Hematopoietic multipotent progenitor cell (in vitro differentiated cells): Measurements from ENCODE around the gene NETO1. TPM values are rescaled to one million over a fixed set of nuclear protein-coding genes. Genes with fewer than 3 reads are reported as not detected.

Source experiments
- DNase-seq, 3 donors: peaks; one replicate each; pipeline ENCODE4 v3.0.0-alpha.2; 2011 to 2015; ENCODE audit warnings: low read depth in 2 of 3, low spot score in 2 of 3
- total RNA-seq: library from RNA; depleted of rRNA; stranded (reverse); fragments of >200 nt; gene quantifications from one replicate; pipeline ENCODE4 v1.2.3, GENCODE V29; 2012

The NETO1 gene
- total RNA-seq, 1 donor, result not detected

DNA sequence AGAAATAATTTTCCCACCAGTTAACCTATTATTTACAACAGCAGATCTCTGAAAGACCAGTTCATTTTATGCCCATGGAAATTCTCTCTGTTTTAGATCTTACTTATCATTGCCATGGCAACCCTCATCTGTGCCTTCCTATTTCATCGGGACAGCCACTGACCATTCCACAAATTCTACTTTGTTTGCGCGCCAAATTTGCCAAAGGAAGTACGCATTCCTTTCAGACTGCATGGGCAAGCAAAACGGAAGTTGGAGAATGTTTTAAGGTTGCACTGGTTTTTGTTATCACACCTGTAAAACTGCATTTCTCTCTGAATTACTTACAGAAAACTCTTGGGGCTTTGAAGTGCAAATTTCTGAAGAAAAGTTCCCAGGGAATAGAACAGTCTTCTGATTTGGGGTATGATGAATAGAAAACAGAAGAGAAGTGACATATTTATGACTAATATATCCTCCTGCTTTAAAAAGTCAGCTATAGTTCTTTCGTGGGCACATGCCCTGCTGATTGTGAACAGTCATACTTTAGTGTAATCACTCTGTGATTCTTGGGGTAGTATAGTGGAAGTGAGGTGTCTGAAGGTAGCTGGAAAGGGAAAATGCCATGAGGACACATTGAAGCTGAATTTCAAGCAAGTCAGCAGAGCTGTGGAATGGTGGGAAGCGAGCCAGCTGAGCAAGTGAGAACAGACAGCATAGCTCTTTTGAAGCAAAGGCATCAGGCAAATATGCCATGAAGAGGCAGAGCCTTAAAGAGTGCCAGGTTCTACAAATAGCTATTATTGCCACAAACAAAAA lies 20.9 kb downstream of the NETO1 start:
- DNase-seq, result no peak

GRCh38 chr18:72843743-72844142 lies 24.0 kb downstream of the NETO1 start:
- DNase-seq, result no peak

DNA sequence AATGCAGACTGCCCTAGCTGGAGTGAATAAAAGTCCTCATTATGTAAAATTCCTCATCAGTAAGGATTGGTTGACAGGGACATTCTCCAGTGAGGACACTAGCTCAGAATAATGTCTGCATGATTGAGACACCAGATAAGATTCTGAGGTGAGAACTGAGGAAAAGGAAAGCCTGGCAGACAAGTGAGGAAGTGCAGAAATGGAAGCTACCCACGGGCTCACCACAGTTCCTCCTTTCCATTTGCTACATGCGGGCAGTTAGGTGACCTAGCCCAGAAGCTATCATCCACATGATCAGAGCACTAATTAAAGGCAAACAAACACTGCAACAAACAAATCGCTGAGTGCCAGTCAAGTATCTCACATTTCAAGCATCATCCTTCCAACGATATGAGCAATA lies 27.7 kb downstream of the NETO1 start:
- DNase-seq, result no peak

- DNase-seq, result no peak
Observed at GRCh38 chr18:72834731-72835130, 33.1 kb downstream of the NETO1 start.

DNA sequence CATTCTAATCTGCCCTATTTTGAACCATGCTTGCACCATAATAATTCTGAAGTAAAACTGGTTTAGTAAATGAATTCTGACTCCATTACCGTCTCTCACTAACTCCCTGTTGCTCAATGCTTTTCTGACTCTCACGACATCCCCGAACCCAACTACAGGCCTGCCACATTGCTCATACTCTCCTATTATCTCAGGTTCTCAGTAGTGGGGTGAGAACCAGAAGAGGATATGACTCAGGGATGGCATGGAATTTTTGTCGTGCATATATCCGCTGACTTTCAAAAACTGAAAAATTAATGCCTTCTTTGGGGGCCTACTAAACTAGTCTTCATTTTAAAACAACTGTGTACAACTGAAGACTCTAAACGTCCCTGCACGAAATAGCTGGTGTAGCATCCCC lies 34.3 kb downstream of the NETO1 start:
- DNase-seq, result no peak

GRCh38 chr18:72830109-72830508 lies 37.7 kb downstream of the NETO1 start:
- DNase-seq, result peak in 2 of 3 donors; percentile 1 to 37

DNA sequence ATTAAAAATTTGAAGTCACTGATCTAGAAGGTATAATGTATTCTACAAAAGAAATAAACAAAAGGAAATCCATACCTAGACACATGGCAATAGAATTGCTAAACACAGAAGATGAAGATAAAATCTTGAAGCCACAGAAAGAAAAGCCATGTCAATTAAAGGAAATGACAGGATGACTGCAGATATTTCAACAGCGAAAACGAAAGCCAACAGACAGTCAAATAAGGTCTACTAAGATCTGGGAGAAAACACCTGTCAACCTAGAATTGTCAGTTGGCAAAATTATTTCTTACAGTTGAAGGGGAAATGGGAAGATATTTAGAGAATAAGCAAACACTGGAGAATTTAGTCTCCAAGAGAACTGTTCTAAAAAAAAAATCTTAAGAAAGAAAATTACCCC lies 39.2 kb downstream of the NETO1 start:
- no peak for DNase-seq

DNA sequence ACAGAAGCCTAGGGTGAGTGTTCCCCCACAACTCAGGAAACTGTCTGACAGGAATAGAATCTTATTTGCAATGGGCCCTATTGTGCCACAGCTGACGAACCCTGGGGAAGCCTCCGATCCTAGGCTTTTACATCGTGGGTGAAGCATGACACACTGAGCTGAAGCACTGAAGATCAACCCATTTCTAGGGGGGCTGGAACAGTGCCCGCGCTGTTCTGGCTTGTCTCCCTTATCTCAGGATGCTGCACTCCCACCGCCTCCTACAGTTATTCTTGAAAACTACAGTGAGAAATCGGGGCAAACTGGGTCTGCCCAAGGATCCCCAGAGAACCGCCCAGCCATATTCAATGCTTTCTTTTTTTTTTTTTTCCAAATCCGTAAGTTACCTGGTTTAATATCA lies 41.1 kb downstream of the NETO1 start:
- no peak for DNase-seq

GRCh38 chr18:72823345-72823744 lies 44.4 kb downstream of the NETO1 start:
- DNase-seq, result no peak

GRCh38 chr18:72822202-72822601 lies 45.6 kb downstream of the NETO1 start:
- DNase-seq, result no peak

- no peak for DNase-seq
Observed at GRCh38 chr18:72820571-72820970, 47.2 kb downstream of the NETO1 start.

GRCh38 chr18:72819050-72819449 lies 48.7 kb downstream of the NETO1 start:
- DNase-seq, result no peak

DNA sequence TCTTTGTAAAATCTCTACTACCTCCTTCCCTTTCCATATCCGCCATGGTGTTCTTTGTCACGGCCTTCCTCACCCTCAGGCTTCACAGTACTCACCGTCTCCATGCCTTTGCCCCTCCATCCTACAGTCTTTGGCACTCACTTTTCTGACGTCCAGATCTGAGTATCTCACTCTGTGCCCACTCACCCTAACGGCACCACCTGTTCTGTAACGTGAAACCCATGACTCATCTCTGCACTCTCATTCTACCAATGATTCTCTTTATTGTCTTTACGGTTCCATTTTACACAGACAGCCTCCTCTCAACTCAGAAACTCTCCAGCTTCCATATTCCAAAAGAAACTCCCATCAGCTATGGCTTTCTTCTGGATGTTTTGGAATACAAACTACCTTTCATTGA lies 56.7 kb downstream of the NETO1 start:
- DNase-seq, result no peak

DNA sequence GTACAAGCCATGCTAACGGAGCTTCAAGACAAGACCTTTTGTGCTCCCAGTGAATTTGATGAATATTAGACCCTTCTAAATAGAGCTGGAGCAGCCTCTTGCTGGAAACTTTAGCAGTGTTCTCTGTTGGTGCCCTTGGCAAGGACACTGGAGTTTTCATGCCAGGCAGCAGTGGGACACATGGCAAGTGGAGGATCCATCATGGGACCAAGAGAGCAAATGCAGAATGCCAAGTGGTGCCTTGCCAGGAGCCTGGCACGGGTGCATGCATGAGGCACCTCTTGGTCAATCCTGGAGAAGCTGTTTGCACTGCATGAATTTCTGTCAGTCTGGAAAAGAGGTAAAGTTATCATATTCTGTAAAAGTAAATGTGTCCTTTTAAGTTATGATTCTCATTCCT lies 59.1 kb downstream of the NETO1 start:
- DNase-seq, result no peak

DNA sequence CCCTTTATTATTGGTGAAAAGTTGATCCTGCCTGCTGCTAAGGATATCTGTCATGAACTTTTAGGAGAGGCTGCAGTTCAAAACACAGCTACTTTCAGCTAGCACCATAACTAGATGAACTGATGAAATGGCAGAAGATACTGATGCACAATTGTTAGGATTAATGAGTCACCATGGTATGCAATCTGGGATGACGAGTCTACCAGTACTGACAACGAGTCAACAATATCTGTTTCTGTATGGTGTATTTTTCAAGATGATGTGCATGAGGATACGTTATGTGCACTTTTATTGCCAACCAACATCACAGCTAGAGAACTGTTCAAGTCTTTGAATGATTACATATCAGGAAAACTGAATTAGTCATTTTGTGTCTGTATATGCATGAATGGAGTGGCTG lies 68.7 kb downstream of the NETO1 start:
- DNase-seq, result no peak

- DNase-seq, result no peak
Observed at GRCh38 chr18:72783530-72783929, 84.3 kb downstream of the NETO1 start.

GRCh38 chr18:72774914-72775313 lies 92.9 kb downstream of the NETO1 start:
- DNase-seq, result no peak

DNA sequence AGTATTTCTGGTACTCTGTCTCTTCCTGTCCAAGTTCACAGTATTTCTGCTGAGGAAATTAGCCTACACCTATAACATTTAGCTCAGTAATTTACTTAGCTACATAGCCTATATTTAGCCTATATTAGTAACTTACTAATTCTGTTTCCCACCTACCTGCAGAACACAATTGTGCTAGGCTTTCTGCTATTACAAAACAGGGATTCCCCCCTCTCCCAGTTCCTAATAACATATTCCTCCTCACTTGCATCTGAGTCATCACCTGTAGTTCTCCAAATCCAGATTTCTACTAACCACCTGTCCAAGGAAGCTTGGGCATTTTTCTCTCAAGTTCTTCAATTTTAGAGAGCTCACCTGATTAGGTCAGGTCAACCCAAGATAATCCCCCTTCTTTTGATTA lies 94.9 kb downstream of the NETO1 start:
- no peak for DNase-seq

GRCh38 chr18:72768681-72769229 lies 99.0 kb downstream of the NETO1 start:
- DNase-seq, result no peak

DNA sequence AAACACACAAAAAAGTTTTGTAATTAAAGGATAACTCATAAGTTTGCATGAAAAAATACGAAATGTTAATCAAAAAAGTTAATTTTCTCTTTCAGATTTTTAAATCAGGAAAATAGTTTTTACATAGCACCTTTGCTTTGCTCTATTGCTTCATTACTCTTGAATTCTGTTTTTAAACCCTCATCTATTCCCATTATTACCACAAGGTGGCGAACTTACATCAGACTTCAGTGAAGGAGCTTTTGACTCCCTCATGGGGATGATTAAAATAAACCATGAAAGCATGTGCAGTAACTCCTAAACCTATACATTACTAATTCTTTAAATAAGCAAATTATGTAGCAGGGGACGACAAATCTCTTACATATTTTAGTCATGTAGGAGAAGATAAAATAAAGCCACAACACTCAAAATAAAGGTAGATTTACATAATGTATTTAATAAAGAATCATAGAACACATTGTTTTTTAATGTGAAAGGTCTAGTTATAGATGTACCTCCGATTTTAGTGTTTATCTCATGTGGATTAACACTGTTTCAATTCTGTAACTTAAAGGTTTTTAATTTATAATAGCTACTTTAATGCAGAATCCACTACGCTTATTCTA lies 105.2 kb downstream of the NETO1 start:
- DNase-seq, result peak in 2 of 3 donors; percentile 37 to 78

DNA sequence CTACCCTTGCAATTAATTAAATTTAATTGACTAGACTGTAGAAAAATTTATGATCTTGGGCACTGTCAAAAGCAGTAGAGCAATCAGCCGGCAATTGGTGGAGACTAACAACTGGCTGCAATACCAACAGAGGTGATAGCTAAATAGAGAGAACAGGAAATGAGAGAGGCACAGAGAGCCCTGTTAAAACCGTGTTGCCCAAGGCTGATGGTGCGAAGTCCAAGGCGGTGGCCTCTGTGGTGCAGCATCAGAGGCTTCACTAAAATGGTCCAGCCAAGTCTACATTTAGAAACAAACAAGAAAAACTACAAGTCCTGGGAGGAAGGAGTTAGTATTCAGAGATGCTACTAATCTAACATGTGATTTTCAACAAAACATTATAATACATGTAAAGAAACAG lies 115.6 kb downstream of the NETO1 start:
- no peak for DNase-seq

- no peak for DNase-seq
Observed at GRCh38 chr18:72742002-72742401, 125.8 kb downstream of the NETO1 start.
